Endodermal cell (in vitro differentiated cells): ENCODE results near the gene LMTK2. TPM values are rescaled to one million over a fixed set of nuclear protein-coding genes. Genes with fewer than 3 reads are reported as not detected.

Experiments used
- DNase-seq: peaks from one replicate; pipeline ENCODE4 v3.0.0-alpha.2; 2017
- H3K27ac ChIP-seq: 2 replicates; pipeline ENCODE4 v1.5.1; 2013; ENCODE audit warnings: mild to moderate bottlenecking, low read depth, low read length, moderate library complexity
- H3K27me3 ChIP-seq: 2 replicates; pipeline ENCODE4 v1.6.1; 2013; ENCODE audit warnings: mild to moderate bottlenecking, low read length, moderate library complexity; ENCODE audit not compliant: insufficient read depth, control insufficient read depth, poor library complexity, severe bottlenecking
- H3K36me3 ChIP-seq: 2 replicates; pipeline ENCODE4 v1.7.0; 2013; ENCODE audit warnings: mild to moderate bottlenecking, low read length, moderate library complexity; ENCODE audit not compliant: control insufficient read depth, insufficient read depth
- H3K4me1 ChIP-seq: one replicate; pipeline ENCODE4 v1.7.0; 2013; ENCODE audit warnings: low read length; ENCODE audit not compliant: control insufficient read depth, insufficient read depth
- H3K4me3 ChIP-seq: 2 replicates; pipeline ENCODE4 v1.5.1; 2013; ENCODE audit warnings: mild to moderate bottlenecking, low read length, moderate library complexity
- H3K9ac ChIP-seq: 2 replicates; pipeline ENCODE4 v1.6.1; 2013; ENCODE audit warnings: mild to moderate bottlenecking, low read length, moderate library complexity; ENCODE audit not compliant: poor library complexity, severe bottlenecking; ENCODE audit errors: extremely low read depth
- H3K9me3 ChIP-seq: 2 replicates; pipeline ENCODE4 v1.6.1; 2013; ENCODE audit warnings: mild to moderate bottlenecking, low read length, moderate library complexity; ENCODE audit not compliant: control insufficient read depth
- H3K27ac Mint-ChIP-seq: 2 replicates; pipeline ENCODE4 v1.8.0; 2020; ENCODE audit warnings: mixed read lengths
- H3K27me3 Mint-ChIP-seq: 2 replicates; pipeline ENCODE4 v1.8.0; 2021; ENCODE audit warnings: mild to moderate bottlenecking, mixed read lengths; ENCODE audit not compliant: insufficient read depth
- H3K36me3 Mint-ChIP-seq: 2 replicates; pipeline ENCODE4 v1.8.0; 2020; ENCODE audit warnings: low read depth, mixed read lengths
- H3K4me1 Mint-ChIP-seq: 2 replicates; pipeline ENCODE4 v1.8.0; 2020; ENCODE audit warnings: mixed read lengths
- H3K4me3 Mint-ChIP-seq: 2 replicates; pipeline ENCODE4 v1.8.0; 2020; ENCODE audit warnings: mild to moderate bottlenecking, moderate library complexity, mixed read lengths
- H3K9me3 Mint-ChIP-seq: 2 replicates; pipeline ENCODE4 v1.8.0; 2020; ENCODE audit warnings: mild to moderate bottlenecking, mixed read lengths
- CTCF ChIP-seq: fragments of 200-600 bp; sonication (generic); conservative IDR thresholded peaks from 2 replicates; pipeline ENCODE4 v1.5.0; 2021; ENCODE audit warnings: antibody characterized with exemption, mild to moderate bottlenecking
- WGBS, 2 experiments: methylation state at CpG; one replicate each; pipeline versions ENCODE4 v1.1.5 to v1.1.7; 2013; ENCODE audit warnings: missing lambda C conversion rate in 2 of 2, mixed read lengths in 1 of 2; ENCODE audit not compliant: insufficient coverage in 1 of 2, insufficient read length in 1 of 2; 5-methylcytosine and 5-hydroxymethylcytosine counted together
- total RNA-seq, 2 donors: library from RNA; stranded (reverse); fragmentation: NEBNext Ultra II Directional in 1 of 2; extraction: Animal tissue kit (Norgen Biotek cat#: 25700) in 1 of 2; gene quantifications; 2 replicates in 1 of 2; 3 replicates in 1 of 2; pipeline ENCODE4 v1.2.1, GENCODE V29; 2021

The LMTK2 gene
- total RNA-seq, 2 donors from 2014 or later = 23.5 to 25.6 TPM

GRCh38 chr7:98202367-98203195 is 95.9 kb downstream of the LMTK2 start:
- no peak overlapping the region for H3K4me3 ChIP-seq
- H3K4me1 ChIP-seq = no peaks in the 10 kb centered on the region
- Mint-ChIP-seq H3K27me3 (no peaks in the 10 kb centered on the region), H3K9me3 (no peaks in the 10 kb centered on the region), H3K4me3 (no peak overlapping the region), H3K27ac (no peak overlapping the region), H3K4me1 (no peaks in the 10 kb centered on the region), H3K36me3 (peaks cover 27% of the 10 kb centered on the region)
- 92 to 95% methylated on average over 13 to 15 of the region's 15 CpGs for WGBS, 2 experiments
- H3K27ac ChIP-seq = no peak overlapping the region
- no peaks in the 10 kb centered on the region for H3K9me3 ChIP-seq
- no peak for TF ChIP-seq CTCF
- peaks cover 12% of the 10 kb centered on the region for H3K36me3 ChIP-seq
- DNase-seq = no peak
- H3K27me3 ChIP-seq = no peaks in the 10 kb centered on the region
- no peak overlapping the region for H3K9ac ChIP-seq

- Histone ChIP-seq H3K9me3 (no peaks in the 10 kb centered on the region), H3K4me1 (no peaks in the 10 kb centered on the region), H3K9ac (no peak overlapping the region), H3K36me3 (peaks cover 12% of the 10 kb centered on the region), H3K4me3 (no peak overlapping the region), H3K27me3 (no peaks in the 10 kb centered on the region), H3K27ac (no peak overlapping the region)
- Mint-ChIP-seq H3K27me3 (no peaks in the 10 kb centered on the region), H3K36me3 (peaks cover 23% of the 10 kb centered on the region), H3K4me1 (no peaks in the 10 kb centered on the region), H3K9me3 (no peaks in the 10 kb centered on the region), H3K4me3 (no peak overlapping the region), H3K27ac (no peak overlapping the region)
- TF ChIP-seq CTCF = no peak
- DNase-seq = no peak
- WGBS, 2 experiments = 96% methylated on average over 17 to 27 of the region's 28 CpGs
These were observed 96.8 kb downstream of the LMTK2 start for GRCh38 chr7:98203261-98203963.

GRCh38 chr7:98203964-98204605 is 97.4 kb downstream of the LMTK2 start:
- Mint-ChIP-seq H3K27ac (no peak overlapping the region), H3K9me3 (no peaks in the 10 kb centered on the region), H3K27me3 (no peaks in the 10 kb centered on the region), H3K4me1 (no peaks in the 10 kb centered on the region), H3K4me3 (no peak overlapping the region), H3K36me3 (peaks cover 21% of the 10 kb centered on the region)
- Histone ChIP-seq H3K4me1 (no peaks in the 10 kb centered on the region), H3K9me3 (no peaks in the 10 kb centered on the region), H3K36me3 (peaks cover 12% of the 10 kb centered on the region), H3K27me3 (no peaks in the 10 kb centered on the region), H3K9ac (no peak overlapping the region), H3K4me3 (no peak overlapping the region), H3K27ac (no peak overlapping the region)
- WGBS, 2 experiments = 94 to 95% methylated on average over 6 to 18 of the region's 18 CpGs
- no peak for TF ChIP-seq CTCF
- no peak for DNase-seq
